Measurements from ENCODE around the gene MYBBP1A.
A peak's percentile ranks its signal among the peaks of the same experiment; 100 is the strongest.

The MYBBP1A gene

GRCh38 chr17:4565209-4566141 lies 10.3 kb upstream of the MYBBP1A start:
- DNase-seq: peak; percentile 52

DNA sequence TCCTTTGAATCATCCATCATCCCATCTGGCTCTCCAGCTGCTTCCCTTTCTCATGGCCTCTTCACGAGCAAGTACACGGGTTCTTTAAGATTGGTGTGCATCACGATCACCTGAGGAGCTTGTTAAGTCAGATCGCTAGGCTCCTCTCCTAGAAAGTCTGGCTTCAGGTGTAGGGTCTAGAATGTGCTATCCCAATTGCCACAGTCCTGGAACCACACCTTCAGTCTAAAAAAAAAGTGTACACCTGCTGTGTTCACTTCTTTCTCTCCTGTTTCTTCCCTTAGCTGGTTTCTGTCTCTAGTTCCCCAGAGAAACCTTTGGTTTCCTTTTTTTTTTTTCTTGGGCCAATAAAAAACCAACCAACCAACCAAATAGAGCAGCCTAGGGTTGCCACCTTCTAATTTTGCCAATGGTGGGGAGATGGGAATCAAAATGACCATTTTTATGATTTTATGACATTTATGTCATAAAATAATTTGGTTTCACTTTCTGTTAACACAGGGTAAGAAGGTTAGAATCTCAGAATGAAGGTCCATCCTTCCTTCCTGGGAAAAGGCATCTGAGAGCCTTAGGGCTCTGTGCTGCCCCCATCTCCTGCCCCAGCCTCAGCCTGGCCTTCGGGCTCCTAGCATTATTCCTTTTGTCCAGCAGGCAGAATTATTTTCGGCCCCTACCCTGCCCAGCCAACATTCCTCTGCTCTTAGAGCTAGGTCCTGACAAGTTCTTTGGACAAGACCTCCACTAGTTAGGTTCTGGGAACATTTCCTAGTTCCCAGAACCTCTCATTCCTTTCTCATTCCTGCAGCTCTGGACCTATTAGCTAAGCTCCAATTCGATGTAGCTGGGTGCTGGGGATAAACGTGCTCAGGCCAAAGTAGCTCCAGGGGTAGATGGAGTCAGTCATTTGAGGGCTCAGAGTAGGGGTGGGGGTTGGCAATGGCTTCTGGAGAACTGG lies 7.1 kb upstream of the MYBBP1A start:
- no peak for DNase-seq

- DNase-seq: no peak
These were observed 5.7 kb upstream of the MYBBP1A start for GRCh38 chr17:4560837-4561256.

DNA sequence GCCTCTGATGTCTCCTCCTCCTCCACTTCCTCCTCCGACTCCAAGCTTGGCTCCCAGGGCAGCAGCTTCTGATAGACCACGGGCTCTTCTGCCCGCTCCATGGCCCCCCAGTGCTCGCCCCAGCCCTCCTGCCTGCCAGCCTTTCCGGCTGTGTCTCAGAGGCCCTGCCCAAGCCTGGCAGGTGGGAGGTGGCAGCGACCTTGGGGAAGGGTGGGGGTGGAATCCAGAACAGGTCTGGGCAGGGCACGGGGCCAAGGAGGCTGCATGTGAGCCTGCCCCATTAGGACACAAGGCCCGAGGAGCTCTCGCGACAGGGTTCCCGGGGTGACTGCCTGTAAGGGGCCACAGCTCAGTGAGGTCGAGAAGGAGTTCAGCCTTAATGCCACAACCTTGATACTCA lies 5.2 kb upstream of the MYBBP1A start, which contains the start of gene GGT6:
Gene GGT6 (minus strand): TSS at position 157 of the 400 bp plus-strand sequence. CDS start 56 bp downstream, at position 101.
- DNase-seq: no peak

GRCh38 chr17:4559966-4560365 lies 4.8 kb upstream of the MYBBP1A start:
- DNase-seq: no peak

DNA sequence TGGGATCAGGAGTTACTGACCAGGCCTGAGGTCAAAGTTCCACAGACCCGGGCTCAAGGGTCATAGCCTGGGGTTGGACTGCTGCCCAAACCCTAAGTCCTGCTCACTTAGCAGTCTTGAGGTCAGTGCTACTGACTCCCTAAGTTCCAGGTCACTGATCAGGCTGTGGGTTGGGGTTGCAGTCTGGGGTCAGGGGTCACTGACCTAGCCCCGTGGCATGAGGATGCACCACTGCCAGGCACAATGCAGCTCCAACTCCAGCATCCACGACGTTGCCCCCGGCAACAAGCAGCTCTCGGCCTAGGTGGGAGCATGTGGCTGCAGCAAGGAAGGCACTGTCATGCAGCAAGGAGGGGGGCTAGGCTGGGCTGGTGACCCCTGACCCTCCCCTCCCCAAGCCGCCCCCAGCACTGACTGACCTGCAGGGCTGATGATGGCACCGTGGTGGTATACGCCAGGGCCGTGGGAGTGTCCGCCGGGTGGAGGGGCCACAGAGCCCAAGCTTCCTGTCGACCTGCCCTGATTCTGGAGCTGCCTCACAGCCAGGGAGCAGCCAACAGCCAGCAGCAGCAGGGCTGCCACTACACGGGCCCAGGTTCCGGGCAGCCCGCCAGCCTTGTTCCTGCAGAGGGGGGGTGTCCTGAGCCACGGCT lies 4.1 kb upstream of the MYBBP1A start:
- no peak for DNase-seq

DNA sequence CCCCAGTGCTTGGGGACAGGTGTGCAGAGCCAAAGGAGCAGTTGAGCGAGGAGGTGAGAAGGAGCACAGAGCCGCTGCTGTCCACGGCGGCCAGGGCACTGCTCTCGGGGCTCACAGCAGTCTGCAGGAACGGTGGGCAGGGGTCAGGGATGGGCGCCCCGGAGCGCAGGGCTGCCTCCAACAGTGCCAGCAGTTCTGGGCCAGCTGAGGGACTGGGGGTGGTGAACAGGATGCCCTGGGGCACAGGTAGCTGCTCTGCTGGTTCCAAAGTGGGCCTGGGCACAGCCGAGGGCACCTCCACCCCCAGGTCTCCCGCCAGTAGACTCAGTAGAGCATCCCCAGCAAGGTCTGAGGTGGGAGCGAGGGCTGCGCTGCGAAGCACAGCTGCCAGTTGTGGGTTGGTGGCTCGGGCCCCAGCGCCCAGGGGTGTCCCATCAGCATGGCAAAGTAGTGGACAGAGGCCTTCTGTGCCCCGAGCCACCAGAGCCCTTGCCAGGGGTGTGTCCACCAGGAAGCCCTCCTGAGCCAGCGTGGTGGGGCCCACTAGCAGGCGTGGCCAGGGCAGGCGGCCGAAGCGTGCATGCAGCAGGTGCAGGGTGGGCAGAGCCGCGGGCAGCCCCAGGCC lies 3.3 kb upstream of the MYBBP1A start:
- no peak for DNase-seq

GRCh38 chr17:4557626-4558346 lies 2.6 kb upstream of the MYBBP1A start:
- DNase-seq: no peak

DNA sequence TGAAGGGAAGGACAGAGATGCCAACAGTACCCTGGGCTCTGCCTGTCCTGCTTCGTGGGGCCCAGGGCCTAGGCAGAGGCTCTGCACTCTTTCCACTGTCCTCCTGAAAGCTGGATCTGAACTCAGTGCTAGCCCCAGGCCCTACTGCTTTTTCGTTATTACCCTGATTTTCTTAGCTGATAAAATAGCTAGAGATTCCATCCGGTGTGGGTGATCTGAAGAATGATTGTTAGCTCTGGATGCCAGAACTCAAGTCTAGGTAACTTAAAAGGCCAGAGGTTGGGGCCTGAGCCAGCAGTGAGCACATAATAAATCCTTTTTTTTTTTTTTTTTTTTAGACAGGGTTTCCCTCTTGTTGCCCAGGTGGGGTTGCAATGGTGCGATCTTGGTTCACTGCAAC lies 1.8 kb upstream of the MYBBP1A start:
- DNase-seq: no peak

GRCh38 chr17:4555873-4556759 lies 932 bp upstream of the MYBBP1A start:
- no peak for DNase-seq

DNA sequence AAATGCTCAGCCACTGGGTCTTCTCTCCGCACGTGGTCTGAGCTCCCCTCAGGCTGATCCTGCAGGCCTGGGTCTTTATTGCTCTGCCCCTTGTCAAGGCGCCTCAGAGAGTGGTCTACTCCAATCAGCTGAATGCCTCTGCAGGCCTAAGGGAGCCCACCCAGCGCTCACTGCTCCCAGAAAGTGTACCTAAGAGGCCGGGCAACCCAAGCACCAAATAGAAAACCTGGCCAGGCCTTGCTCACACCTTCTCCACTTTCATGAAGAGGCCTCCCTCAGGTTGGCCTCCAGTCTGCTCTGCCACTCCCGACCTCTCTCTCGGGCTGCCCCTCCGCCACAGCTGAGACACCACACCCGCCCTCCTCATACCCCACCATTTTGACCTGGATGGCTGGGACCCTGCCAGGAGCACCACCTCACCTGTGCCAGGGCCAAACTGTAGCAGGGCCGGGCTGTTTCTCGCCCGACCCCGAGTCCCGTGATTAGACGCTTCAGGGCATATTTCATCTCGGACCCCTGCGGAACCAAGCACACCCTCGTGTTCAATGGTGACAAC lies 665 bp downstream of the MYBBP1A start:
- no peak for DNase-seq

- DNase-seq: no peak
These were observed 1.5 kb downstream of the MYBBP1A start for GRCh38 chr17:4553669-4554068.

DNA sequence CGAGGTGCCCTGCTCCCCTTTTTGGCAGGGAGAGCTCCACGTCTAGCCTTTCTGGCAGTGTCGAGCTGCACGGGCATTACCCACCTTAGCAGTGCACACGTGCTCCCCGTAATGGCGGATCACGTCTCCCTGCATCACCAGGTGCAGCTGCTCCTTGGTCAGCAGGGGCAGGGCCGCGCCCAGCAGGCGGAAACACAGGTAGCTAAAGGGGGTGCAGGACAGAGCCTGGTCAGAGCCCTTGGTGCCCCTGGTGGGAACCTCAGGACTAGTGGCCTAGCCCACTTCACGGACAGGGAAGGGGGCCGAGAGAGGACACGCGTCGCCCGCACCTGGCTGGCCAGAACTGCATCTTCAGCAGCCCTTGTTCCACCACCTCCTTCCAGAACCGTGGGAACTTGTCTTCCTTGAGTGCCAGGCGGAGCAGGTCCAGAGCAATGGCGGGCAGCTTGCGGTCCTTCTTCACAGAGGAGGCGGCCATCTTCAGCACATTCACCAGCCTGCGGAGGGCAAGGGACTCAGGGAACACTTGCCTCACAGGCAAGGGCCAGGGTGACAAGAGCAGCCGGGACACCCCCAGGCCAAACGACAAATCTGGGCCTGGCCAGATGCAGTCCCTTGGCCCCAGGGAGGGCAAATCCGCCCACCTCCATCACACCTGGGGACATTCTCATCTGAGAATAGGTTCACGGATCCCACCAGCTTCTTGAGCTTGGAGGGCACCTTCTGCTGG lies 3.2 kb downstream of the MYBBP1A start:
- no peak for DNase-seq

GRCh38 chr17:4551141-4551540 lies 4.0 kb downstream of the MYBBP1A start:
- DNase-seq: no peak

GRCh38 chr17:4550534-4551039 lies 4.6 kb downstream of the MYBBP1A start:
- no peak for DNase-seq

GRCh38 chr17:4549781-4550533 lies 5.2 kb downstream of the MYBBP1A start:
- no peak for DNase-seq

DNA sequence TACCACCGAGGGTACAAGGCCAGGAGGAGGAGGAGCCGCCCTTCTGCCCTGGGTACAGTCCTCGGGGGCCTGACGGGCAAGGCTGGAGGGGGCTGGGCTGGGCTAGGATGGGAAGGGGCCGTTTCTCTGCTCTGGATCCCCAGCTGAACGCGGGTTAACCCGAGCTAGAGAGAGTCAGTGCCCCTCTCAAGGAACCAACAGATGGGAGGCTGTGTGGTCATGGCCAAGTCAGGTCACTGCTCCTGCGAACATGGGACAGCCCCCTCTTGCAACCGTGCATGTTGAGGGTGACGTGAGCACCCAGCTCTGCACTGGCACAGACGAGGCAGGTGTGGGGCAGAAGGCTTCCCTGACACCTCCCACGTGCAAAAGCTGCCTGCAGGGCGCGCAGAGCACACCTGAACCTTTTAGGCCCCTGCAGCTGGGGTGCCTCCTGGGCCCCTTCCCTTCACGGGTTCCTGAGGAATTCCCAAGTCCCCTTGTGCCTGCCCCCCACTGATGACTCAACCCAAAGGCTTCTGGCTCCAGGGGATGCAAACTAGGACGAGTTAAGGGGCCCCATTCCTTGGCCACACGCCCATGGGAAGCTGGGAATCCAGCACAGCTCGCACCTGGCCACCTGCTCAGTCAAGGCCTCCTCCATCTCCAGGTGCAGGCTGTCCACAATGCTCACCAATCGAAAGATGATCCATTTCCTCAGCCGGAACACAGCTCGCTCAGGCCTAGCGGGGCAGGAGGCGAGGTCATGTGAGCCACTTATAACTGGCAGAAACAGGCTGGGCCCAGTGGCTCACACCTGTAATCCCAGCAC lies 6.3 kb downstream of the MYBBP1A start:
- no peak for DNase-seq

DNA sequence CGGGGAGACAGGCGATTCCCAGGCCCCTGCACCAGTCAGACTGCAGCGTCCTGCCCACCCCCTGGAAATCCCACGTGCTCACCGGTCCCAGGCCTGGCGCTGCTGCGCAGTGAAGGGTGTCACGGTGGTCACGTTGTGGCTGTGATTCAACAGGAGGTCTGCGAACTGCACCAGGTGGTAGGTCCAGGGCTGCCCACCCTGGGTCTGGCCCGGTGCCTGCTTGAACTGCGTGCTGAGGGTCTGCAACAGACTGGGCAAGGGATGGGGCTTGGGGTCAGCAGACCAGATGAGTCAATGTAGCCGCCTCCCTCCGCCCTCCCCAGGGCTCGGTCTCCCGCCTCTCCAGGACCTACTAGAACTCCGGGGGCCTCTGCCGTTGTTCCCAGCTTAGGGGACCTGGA lies 7.1 kb downstream of the MYBBP1A start:
- no peak for DNase-seq

Data from stimulated activated naive CD4-positive, alpha-beta T cell treated with Interleukin-2 at 50 U/mL for 16 hours (primary cell).